Aorta (tissue), 5 donors: ENCODE data around the gene LNPEP. TPM values are rescaled to one million over a fixed set of nuclear protein-coding genes. Genes with fewer than 3 reads are reported as not detected.

Experiments
- ATAC-seq: fragments of 200-7000 bp; cut with Tn5 transposase; one replicate; pipeline ENCODE4 v1.9.1; 2022; ENCODE audit warnings: moderate library complexity; ENCODE audit not compliant: low FRiP score
- DNase-seq, 2 donors: peaks; one replicate each; pipeline ENCODE4 v3.0.0-alpha.2; 2020
- H3K27ac ChIP-seq, 2 donors: one replicate each; pipeline ENCODE4 v1.5.1; 2013; ENCODE audit warnings: low read length in 2 of 2, mild to moderate bottlenecking in 2 of 2, moderate library complexity in 2 of 2, control low read depth in 1 of 2, inconsistent platforms in 1 of 2, low read depth in 1 of 2
- H3K27me3 ChIP-seq, 2 donors: one replicate each; pipeline ENCODE4 v1.6.1; 2013; ENCODE audit warnings: control low read depth in 1 of 2, low read length in 1 of 2, mild to moderate bottlenecking in 1 of 2, moderate library complexity in 1 of 2; ENCODE audit not compliant: insufficient read depth in 2 of 2, control insufficient read depth in 1 of 2
- H3K36me3 ChIP-seq, 2 donors: one replicate each; pipeline ENCODE4 v1.6.1; 2013; ENCODE audit warnings: control low read depth in 1 of 2, low read length in 1 of 2, mild to moderate bottlenecking in 1 of 2; ENCODE audit not compliant: insufficient read depth in 2 of 2, control insufficient read depth in 1 of 2
- H3K4me1 ChIP-seq, 2 donors: one replicate each; pipeline ENCODE4 v1.6.1; 2013; ENCODE audit warnings: low read length in 2 of 2, control low read depth in 1 of 2, mild to moderate bottlenecking in 1 of 2, moderate library complexity in 1 of 2; ENCODE audit not compliant: insufficient read depth in 2 of 2, control insufficient read depth in 1 of 2
- H3K4me3 ChIP-seq, 2 donors: one replicate each; pipeline ENCODE4 v1.5.1; 2013; ENCODE audit warnings: low read length in 2 of 2, control low read depth in 1 of 2, mild to moderate bottlenecking in 1 of 2
- H3K9me3 ChIP-seq: one replicate; pipeline ENCODE4 v1.6.1; 2013; ENCODE audit warnings: mild to moderate bottlenecking, low read length; ENCODE audit not compliant: control insufficient read depth
- WGBS, 2 donors: extraction: QIAGEN DNeasy Blood & Tissue Kit; methylation state at CpG; one replicate each; pipeline ENCODE4 v1.1.7; 2013; 5-methylcytosine and 5-hydroxymethylcytosine counted together
- intact Hi-C, 2 donors: fragments of 100-400 bp; cut with DNase I; formaldehyde crosslinking; loops; one replicate each; pipeline versions ENCODE4 v1.14.2 to v1.15.0; 2022
- polyA plus RNA-seq, 2 donors: library from polyadenylated mRNA; stranded (reverse); fragments of 200-250 nt; gene quantifications; one replicate each; pipeline ENCODE4 v1.2.3, GENCODE V29; 2013
- total RNA-seq, 2 donors: library from RNA; stranded (reverse); fragmentation: NEBNext Ultra II Directional; extraction: Animal tissue kit (Norgen Biotek cat#: 25700); gene quantifications; one replicate each; pipeline ENCODE4 v1.2.1, GENCODE V29; 2021
- donor health status: healthy with polysubstance abuse.
- donor health status: Bipolar disorder and iron deficiency.
- donor health status: DM: no; HTN: no; CAD: no.
- donor health status: DM: no; HTN: no; CAD: no.
- donor health status: DM: yes; HTN: yes; CAD: no.

LNPEP gene
- total and polyA plus RNA-seq, 4 donors, result 3.1 to 69.8 (median 29.5) TPM

GRCh38 chr5:96931605-96932004 is 4.3 kb upstream of the LNPEP start:
- H3K27me3 ChIP-seq, result no peaks in the 10 kb centered on the region
- H3K4me3 ChIP-seq, result no peak overlapping the region
- DNase-seq (no peak), ATAC-seq (no peak)
- WGBS, 2 donors, result 77 to 90% methylated on average over 1 of the region's 1 CpG
- intact Hi-C loops, result loop anchor here (5.0 to 10.0 kb wide), 3 partner anchors 54 to 127 kb away; partner anchors contain the start of genes ERAP1 (in 1 of the 2) and ERAP2 (in 1 of the 2)
- no peak overlapping the region for H3K27ac ChIP-seq
- H3K9me3 ChIP-seq, result no peaks in the 10 kb centered on the region
- H3K36me3 ChIP-seq, result no peaks in the 10 kb centered on the region
- no peaks in the 10 kb centered on the region for H3K4me1 ChIP-seq

DNA sequence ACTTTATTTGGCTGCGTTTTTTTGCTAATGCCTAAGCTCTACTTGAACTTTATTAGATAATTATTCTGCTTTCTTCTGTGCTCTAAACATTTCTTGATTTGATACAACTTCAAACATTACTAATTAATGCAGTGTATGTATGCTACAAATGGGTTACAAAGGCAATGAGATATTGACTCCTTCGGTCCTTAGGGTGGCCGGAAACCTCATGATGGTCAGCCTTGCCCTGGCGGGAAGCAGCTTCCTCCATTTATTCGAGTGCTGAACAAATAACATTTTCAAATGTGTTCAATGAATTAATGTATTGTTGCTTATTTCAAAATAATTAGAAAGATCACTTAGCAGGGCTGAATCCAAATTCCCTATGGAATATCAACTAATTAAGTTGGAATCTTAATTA is 3.9 kb upstream of the LNPEP start:
- no peak overlapping the region for H3K4me3 ChIP-seq

GRCh38 chr5:96933764-96934707 is 1.8 kb upstream of the LNPEP start:
- intact Hi-C loops, result loop anchor here (5.0 to 10.0 kb wide), 3 partner anchors 57 to 129 kb away; partner anchors contain the start of genes ERAP1 (in 1 of the 2) and ERAP2 (in 1 of the 2)
- no peak for DNase-seq
- Histone ChIP-seq H3K4me1 (no peaks in the 10 kb centered on the region), H3K27me3 (no peaks in the 10 kb centered on the region), H3K36me3 (no peaks in the 10 kb centered on the region), H3K4me3 (peak overlapping the region; percentile 73 to 87), H3K9me3 (no peaks in the 10 kb centered on the region), H3K27ac (peak overlapping the region; percentile 57 to 96)
- no peak for ATAC-seq
- 17 to 19% methylated on average over 13 of the region's 13 CpGs for WGBS, 2 donors

More for the DNA sequence above, 3.9 kb upstream of the LNPEP start:
- no peak overlapping the region for H3K27ac ChIP-seq
- DNase-seq (no peak), ATAC-seq (no peak)
- H3K36me3 ChIP-seq, result no peaks in the 10 kb centered on the region
- H3K27me3 ChIP-seq, result no peaks in the 10 kb centered on the region
- intact Hi-C loops, result loop anchor here (5.0 to 10.0 kb wide), 3 partner anchors 55 to 127 kb away; partner anchors contain the start of genes ERAP1 (in 1 of the 2) and ERAP2 (in 1 of the 2)
- no peaks in the 10 kb centered on the region for H3K9me3 ChIP-seq
- no peaks in the 10 kb centered on the region for H3K4me1 ChIP-seq
- WGBS, 2 donors, result 94 to 95% methylated on average over 5 of the region's 5 CpGs

- intact Hi-C loops, result loop anchor here (5.0 to 10.0 kb wide), 3 partner anchors 58 to 130 kb away; partner anchors contain the start of genes ERAP1 (in 1 of the 2) and ERAP2 (in 1 of the 2)
- peak; percentile 93 to 96 for DNase-seq
- Histone ChIP-seq H3K4me1 (no peaks in the 10 kb centered on the region), H3K27ac (peak overlapping the region; percentile 77 to 96), H3K27me3 (no peaks in the 10 kb centered on the region), H3K36me3 (no peaks in the 10 kb centered on the region), H3K9me3 (no peaks in the 10 kb centered on the region), H3K4me3 (peak overlapping the region; percentile 73 to 87)
- WGBS, 2 donors, result 0% methylated on average over 52 to 80 of the region's 80 CpGs
- peak; percentile 95 for ATAC-seq
Observed at GRCh38 chr5:96934708-96935558, 947 bp upstream of the LNPEP start.

DNA sequence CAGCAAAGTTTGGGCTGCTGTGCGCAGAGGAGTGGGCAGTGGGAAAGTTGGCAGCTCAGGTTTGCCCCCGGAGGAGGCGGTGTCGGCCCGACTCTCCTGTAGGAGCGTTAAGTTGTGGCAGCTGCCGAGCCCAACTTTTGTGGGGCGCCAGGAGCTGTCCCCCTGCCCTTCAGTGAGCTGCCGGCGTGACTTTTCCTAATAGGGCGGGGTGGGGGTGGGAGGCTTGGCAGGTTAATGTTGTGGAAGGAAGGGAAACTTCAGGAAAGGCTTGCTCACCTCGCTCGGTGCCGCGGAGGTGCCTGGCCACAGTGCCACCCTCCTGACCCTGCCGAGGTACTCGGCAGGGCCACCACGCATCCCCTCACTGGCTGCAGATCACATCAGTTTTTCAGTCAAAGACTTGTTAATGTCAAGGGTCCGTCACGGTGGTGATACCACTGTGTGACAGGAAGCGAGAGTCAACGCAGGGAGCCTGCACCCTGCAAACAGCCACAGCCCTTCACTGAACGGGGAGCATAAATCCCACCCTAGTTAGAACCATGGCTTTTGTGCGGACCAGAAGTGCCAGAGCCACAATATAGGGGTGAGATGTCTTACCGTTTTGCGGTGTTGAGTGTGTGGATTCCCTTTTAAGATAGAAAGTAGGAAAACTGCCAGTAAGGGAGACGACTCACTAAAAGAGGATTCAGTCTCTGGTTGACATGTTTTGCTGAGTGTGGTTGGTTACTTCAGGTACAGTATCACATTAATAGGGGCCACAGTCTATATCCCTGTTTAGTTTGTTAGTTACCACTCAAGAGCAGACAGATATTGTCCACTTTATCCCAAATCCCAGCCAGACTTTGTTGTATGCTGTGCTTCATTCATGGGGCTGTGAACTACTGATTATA is 796 bp downstream of the LNPEP start:
- H3K4me3 ChIP-seq, result peak overlapping the region; percentile 73 to 98
- H3K36me3 ChIP-seq, result no peaks in the 10 kb centered on the region
- no peaks in the 10 kb centered on the region for H3K4me1 ChIP-seq
- H3K27ac ChIP-seq, result peak overlapping the region; percentile 50 to 80
- WGBS, 2 donors, result 0% methylated on average over 27 of the region's 27 CpGs
- H3K9me3 ChIP-seq, result no peaks in the 10 kb centered on the region
- intact Hi-C loops, result loop anchor here (10.0 kb wide), 2 partner anchors 58 to 132 kb away; partner anchors contain the start of gene ERAP1 (in 1 of the 2)
- no peaks in the 10 kb centered on the region for H3K27me3 ChIP-seq
- peak; percentile 0 for ATAC-seq
- peak in 1 of 2 donors; percentile 64 for DNase-seq

DNA sequence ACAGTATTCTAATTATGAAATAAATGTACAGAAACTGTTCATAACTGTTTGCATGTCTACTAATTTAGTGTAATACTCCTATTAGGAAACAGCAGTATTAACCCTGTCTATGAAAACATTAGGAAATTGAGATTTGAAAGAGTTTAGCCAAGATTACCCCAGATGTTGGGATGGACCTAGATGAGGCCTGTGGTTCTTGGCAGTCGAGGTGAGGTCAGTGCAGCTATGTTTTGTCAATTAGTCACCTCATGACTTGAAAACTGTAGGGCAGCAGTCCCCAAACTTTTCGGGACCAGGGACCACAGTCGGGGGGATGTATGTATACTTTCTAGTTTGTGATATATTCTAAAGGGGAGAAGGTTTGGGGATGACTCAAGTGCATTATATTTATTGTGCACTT is 4.7 kb downstream of the LNPEP start:
- intact Hi-C loops, result no loop called here
- Histone ChIP-seq H3K36me3 (no peaks in the 10 kb centered on the region), H3K27me3 (no peaks in the 10 kb centered on the region), H3K9me3 (no peaks in the 10 kb centered on the region), H3K4me1 (no peaks in the 10 kb centered on the region), H3K4me3 (no peak overlapping the region), H3K27ac (no peak overlapping the region)
- DNase-seq (no peak), ATAC-seq (no peak)
- 50 to 53% methylated on average over 3 of the region's 3 CpGs for WGBS, 2 donors

DNA sequence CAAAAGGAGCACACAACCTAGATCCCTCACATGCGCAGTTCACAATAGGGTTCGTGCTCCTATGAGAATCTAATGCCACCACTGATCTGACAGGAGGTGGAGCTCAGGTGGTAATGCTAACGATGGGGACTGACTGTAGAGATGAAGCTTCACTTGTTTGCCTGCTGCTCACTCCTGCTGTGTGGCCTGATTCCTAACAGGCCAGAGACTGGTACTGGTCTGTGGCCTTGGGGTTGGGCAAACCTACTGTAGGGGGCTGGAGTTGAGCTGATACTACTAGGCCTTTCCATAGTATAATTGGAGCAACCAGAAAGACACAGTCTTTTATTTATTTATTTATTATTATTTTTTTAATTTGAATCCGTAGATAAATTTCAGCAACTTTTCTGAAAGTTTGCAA is 5.3 kb downstream of the LNPEP start:
- Histone ChIP-seq H3K4me3 (no peak overlapping the region), H3K27ac (no peak overlapping the region), H3K4me1 (no peaks in the 10 kb centered on the region), H3K36me3 (no peaks in the 10 kb centered on the region), H3K27me3 (no peaks in the 10 kb centered on the region), H3K9me3 (no peaks in the 10 kb centered on the region)
- ATAC-seq (no peak), DNase-seq (no peak)
- 87 to 89% methylated on average over 4 of the region's 4 CpGs for WGBS, 2 donors
- intact Hi-C loops, result no loop called here
